Thyroid gland (tissue), 4 donors: ENCODE results near the gene NOP56. TPM values are rescaled to one million over a fixed set of nuclear protein-coding genes. Genes with fewer than 3 reads are reported as not detected.

Experiments
- DNase-seq, 2 donors: peaks; one replicate each; pipeline ENCODE4 v3.0.0-alpha.2; 2019
- H3K27ac ChIP-seq, 3 donors: fragments of 200-600 bp; sonication (generic); 1 replicate in 2 of 3; 2 replicates in 1 of 3; pipeline ENCODE4 v1.5.1; 2016 to 2019; ENCODE audit warnings: mild to moderate bottlenecking in 1 of 3, moderate library complexity in 1 of 3
- H3K27me3 ChIP-seq: fragments of 200-600 bp; sonication (generic); one replicate; pipeline ENCODE4 v1.5.1; 2019
- H3K36me3 ChIP-seq, 2 donors: fragments of 200-600 bp; sonication (generic); one replicate each; pipeline ENCODE4 v1.5.1; 2016 to 2019
- H3K4me1 ChIP-seq, 2 donors: fragments of 200-600 bp; sonication (generic); one replicate each; pipeline ENCODE4 v1.5.1; 2017 to 2019
- H3K4me3 ChIP-seq, 3 donors: fragments of 200-600 bp; sonication (generic); replicated peaks in 1 of 3; 1 replicate in 2 of 3; 2 replicates in 1 of 3; pipeline ENCODE4 v1.5.1; 2016; ENCODE audit warnings: mild to moderate bottlenecking in 1 of 3
- H3K9me3 ChIP-seq: fragments of 200-600 bp; sonication (generic); one replicate; pipeline ENCODE4 v1.5.1; 2017
- CTCF ChIP-seq, 6 experiments: fragments of 200-600 bp in 3 of 6; fragments of 450-650 bp in 3 of 6; sonication (generic) in 3 of 6; IDR thresholded peaks; one replicate each; pipeline ENCODE4 v1.5.1; 2016 to 2019; ENCODE audit warnings: antibody characterized with exemption in 6 of 6, mild to moderate bottlenecking in 2 of 6, inconsistent platforms in 1 of 6, moderate library complexity in 1 of 6
- POLR2A ChIP-seq, 2 donors: fragments of 450-650 bp; IDR thresholded peaks; one replicate each; pipeline ENCODE4 v1.6.1; 2017; ENCODE audit warnings: antibody characterized with exemption in 2 of 2, mild to moderate bottlenecking in 2 of 2, moderate library complexity in 1 of 2
- WGBS, 2 donors: methylation state at CpG; one replicate each; pipeline ENCODE4 v1.1.5; 2017; 5-methylcytosine and 5-hydroxymethylcytosine counted together
- intact Hi-C: fragments of 100-400 bp; cut with DNase I; formaldehyde crosslinking; loops from one replicate; pipeline ENCODE4 v1.15.1; 2023
- total RNA-seq, 4 donors: library from RNA; depleted of rRNA; stranded (reverse); fragments of >200 nt; gene quantifications; one replicate each; pipeline ENCODE4 v1.2.3, GENCODE V29; 2016

Gene NOP56
- total RNA-seq, result 10 to 100 TPM; 46.8 to 85.9 (median 64.1) TPM

- no peaks in the 10 kb centered on the region for H3K27me3 ChIP-seq
- peak within 1 kb of the TSS; percentile 65 to 91 (median 84) for H3K4me3 ChIP-seq
- peaks cover 9 to 14% of the 10 kb centered on the region in 2 donors for H3K4me1 ChIP-seq
- peaks cover 27 to 32% of the 10 kb centered on the region in 2 donors for H3K36me3 ChIP-seq
- H3K9me3 ChIP-seq, result no peaks in the 10 kb centered on the region
- intact Hi-C loops, result no loop called here
- TF ChIP-seq POLR2A (IDR thresholded peaks at IDR 0.05), result peak in 1 of 2 donors; percentile 96
- no peak for TF ChIP-seq CTCF (IDR thresholded peaks at IDR 0.05)
- 0% methylated on average over 39 to 49 of the region's 101 CpGs for WGBS, 2 donors
- H3K27ac ChIP-seq, result peak within 1 kb of the TSS; percentile 55 to 86 (median 81)
- peak; percentile 90 to 92 for DNase-seq
These were observed at the start of gene NOP56 for GRCh38 chr20:2651772-2652723. Gene NOP56, plus strand, starts transcription at chr20:2652632. Its CDS starts 29 bp downstream, at chr20:2652661.

GRCh38 chr20:2602746-2603145, 49.7 kb upstream of the NOP56 start:
- Histone ChIP-seq H3K27me3 (no peaks in the 10 kb centered on the region), H3K9me3 (no peaks in the 10 kb centered on the region), H3K36me3 (no peaks in the 10 kb centered on the region), H3K27ac (no peak overlapping the region), H3K4me1 (no peaks in the 10 kb centered on the region), H3K4me3 (no peak overlapping the region)
- intact Hi-C loops, result no loop called here
- DNase-seq, result no peak
- TF ChIP-seq POLR2A (IDR thresholded peaks at IDR 0.05) (no peak), CTCF (IDR thresholded peaks at IDR 0.05) (no peak)
- WGBS, 2 donors, result 90 to 91% methylated on average over 4 of the region's 4 CpGs

GRCh38 chr20:2603816-2604505, 48.5 kb upstream of the NOP56 start:
- no peak overlapping the region for H3K4me3 ChIP-seq
- TF ChIP-seq POLR2A (IDR thresholded peaks at IDR 0.05), result no peak
- no peak for TF ChIP-seq CTCF (IDR thresholded peaks at IDR 0.05)
- H3K27me3 ChIP-seq, result no peaks in the 10 kb centered on the region
- no peak for DNase-seq
- H3K9me3 ChIP-seq, result no peaks in the 10 kb centered on the region
- no peak overlapping the region for H3K27ac ChIP-seq
- H3K36me3 ChIP-seq, result no peaks in the 10 kb centered on the region
- H3K4me1 ChIP-seq, result no peaks in the 10 kb centered on the region
- WGBS, 2 donors, result 61 to 77% methylated on average over 7 of the region's 7 CpGs
- intact Hi-C loops, result no loop called here

- Histone ChIP-seq H3K27me3 (no peaks in the 10 kb centered on the region), H3K4me1 (no peaks in the 10 kb centered on the region), H3K36me3 (no peaks in the 10 kb centered on the region), H3K27ac (no peak overlapping the region), H3K9me3 (no peaks in the 10 kb centered on the region), H3K4me3 (no peak overlapping the region)
- intact Hi-C loops, result no loop called here
- TF ChIP-seq CTCF (IDR thresholded peaks at IDR 0.05) (no peak), POLR2A (IDR thresholded peaks at IDR 0.05) (no peak)
- 37 to 43% methylated on average over 3 of the region's 3 CpGs for WGBS, 2 donors
- DNase-seq, result peak; percentile 62 to 64
These were observed 48.0 kb upstream of the NOP56 start for GRCh38 chr20:2604506-2604835.
